Measurements from ENCODE around the gene RBM47. TPM values are rescaled to one million over a fixed set of nuclear protein-coding genes. Genes with fewer than 3 reads are reported as not detected.
"Not testable (repeated sequence)": the region's sequence is repeated elsewhere in the genome, so short reads cannot be mapped to it uniquely, and the experiment has no call there.

RBM47 gene
- total and polyA plus RNA-seq, 4 donors, result 25.9 to 119 (median 94.0) TPM

DNA sequence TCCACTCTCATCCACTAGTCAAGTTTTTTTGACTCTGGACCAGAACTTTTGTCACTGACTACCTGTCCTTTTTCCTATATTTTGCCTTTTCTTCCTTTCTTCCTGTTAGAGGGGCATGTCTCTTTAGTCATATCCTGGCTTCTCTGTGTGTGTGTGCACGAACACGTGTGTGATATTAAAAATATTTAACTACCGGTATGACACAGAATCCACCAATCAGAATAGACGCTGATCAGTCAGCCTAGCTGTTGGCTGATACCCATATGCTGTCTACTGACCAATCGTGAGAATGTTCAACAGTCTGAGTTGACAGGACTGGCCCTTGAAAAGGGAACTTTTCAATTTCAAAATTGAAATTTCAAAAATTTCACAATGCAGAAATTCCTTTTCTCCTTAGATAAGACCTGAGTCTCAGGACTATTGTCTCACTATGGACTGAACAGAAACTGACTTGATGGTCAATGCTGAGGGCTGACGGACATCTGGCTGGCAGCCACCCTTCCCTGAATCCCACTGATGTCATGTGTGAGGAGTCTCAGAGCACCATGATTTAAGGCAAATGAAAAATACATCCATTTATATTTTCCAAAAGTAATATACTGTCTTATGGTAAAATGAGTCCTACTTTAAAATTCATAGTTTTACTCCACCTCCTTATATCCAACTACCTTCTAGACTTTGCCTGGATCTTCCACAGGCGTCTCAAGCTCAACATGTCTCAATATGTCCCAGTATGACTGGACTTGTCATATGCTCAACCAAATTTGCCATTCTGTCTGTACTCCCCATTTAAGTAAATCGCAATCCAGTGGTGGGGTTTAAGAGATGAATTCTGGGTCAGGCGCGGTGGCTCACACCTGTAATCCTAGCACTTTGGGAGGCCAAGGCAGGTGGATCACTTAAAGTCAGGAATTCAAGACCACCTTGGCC lies 216.5 kb downstream of the RBM47 start:
- H3K4me3 ChIP-seq, result no peak overlapping the region
- H3K9ac ChIP-seq (ENCODE audit: insufficient read depth in 1 of 2, low read length in 2 of 2), result no peak overlapping the region
- no peak overlapping the region for H3K27ac ChIP-seq (ENCODE audit: low read depth in 1 of 2, low read length in 1 of 2)
- no peaks in the 10 kb centered on the region for H3K27me3 ChIP-seq (ENCODE audit: control insufficient read depth in 3 of 3, insufficient read depth in 3 of 3, low read length in 2 of 3)
- no peaks in the 10 kb centered on the region for H3K9me3 ChIP-seq (ENCODE audit: control insufficient read depth in 4 of 4, insufficient read depth in 3 of 4, low read length in 3 of 4)
- H3K4me1 ChIP-seq (ENCODE audit: control insufficient read depth in 5 of 5, insufficient read depth in 5 of 5, low read length in 5 of 5), result no peaks in the 10 kb centered on the region
- WGBS, 2 donors, result 71 to 84% methylated on average over 10 of the region's 10 CpGs
- DNase-seq, result no peak
- TF ChIP-seq, protein P1, sequence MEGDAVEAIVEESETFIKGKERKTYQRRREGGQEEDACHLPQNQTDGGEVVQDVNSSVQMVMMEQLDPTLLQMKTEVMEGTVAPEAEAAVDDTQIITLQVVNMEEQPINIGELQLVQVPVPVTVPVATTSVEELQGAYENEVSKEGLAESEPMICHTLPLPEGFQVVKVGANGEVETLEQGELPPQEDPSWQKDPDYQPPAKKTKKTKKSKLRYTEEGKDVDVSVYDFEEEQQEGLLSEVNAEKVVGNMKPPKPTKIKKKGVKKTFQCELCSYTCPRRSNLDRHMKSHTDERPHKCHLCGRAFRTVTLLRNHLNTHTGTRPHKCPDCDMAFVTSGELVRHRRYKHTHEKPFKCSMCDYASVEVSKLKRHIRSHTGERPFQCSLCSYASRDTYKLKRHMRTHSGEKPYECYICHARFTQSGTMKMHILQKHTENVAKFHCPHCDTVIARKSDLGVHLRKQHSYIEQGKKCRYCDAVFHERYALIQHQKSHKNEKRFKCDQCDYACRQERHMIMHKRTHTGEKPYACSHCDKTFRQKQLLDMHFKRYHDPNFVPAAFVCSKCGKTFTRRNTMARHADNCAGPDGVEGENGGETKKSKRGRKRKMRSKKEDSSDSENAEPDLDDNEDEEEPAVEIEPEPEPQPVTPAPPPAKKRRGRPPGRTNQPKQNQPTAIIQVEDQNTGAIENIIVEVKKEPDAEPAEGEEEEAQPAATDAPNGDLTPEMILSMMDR (IDR thresholded peaks at IDR 0.05; ENCODE audit: control extremely low read depth, extremely low read depth), result no peak
- ATAC-seq (ENCODE audit: insufficient read depth, low FRiP score), result no peak
- H3K36me3 ChIP-seq (ENCODE audit: control insufficient read depth in 4 of 4, insufficient read depth in 4 of 4, low read length in 4 of 4), result no peaks in the 10 kb centered on the region

DNA sequence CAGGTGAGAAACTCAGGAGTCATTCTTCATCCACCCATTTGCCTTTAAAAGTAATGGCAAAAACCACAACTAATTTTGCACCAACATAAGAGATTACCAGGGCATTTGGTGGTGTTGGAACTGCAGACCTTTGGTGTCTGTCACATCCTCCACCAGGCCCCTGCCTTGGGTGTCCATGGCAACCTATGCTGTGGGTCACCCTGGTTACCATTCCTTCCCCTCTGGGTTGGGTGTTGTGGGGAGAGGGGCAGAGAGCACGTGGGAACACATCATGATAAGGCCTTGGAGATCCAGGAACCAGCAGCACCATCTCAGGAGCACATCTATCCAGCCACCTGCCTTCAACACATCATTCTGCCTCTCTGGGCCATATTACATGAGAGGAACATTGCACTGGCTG lies 217.3 kb downstream of the RBM47 start:
- no peak for ATAC-seq (ENCODE audit: insufficient read depth, low FRiP score)
- 58 to 100% methylated on average over 1 of the region's 1 CpG for WGBS, 2 donors
- no peaks in the 10 kb centered on the region for H3K27me3 ChIP-seq (ENCODE audit: control insufficient read depth in 3 of 3, insufficient read depth in 3 of 3, low read length in 2 of 3)

DNA sequence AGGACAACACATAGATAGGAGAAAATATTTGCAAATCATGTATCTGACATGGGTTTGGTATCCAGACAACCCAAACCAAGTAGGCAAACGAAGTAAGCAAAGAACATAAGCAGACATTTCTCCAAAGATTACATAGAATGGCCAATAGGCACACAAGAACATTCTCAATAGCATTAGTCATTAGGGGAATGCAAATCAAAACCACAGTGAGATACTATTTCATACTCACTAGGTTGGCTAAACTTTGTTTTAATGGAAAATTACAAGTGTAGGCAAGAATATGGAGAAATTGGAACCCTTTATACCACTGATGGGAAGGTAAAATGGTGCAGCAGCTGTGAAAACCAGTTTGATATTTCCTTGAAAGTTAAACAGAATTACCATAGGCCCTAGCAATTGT lies 219.8 kb downstream of the RBM47 start:
- no peaks in the 10 kb centered on the region for H3K27me3 ChIP-seq (ENCODE audit: control insufficient read depth in 3 of 3, insufficient read depth in 3 of 3, low read length in 2 of 3)
- no peak overlapping the region for H3K27ac ChIP-seq (ENCODE audit: low read depth in 1 of 2, low read length in 1 of 2)
- 80 to 88% methylated on average over 1 of the region's 1 CpG for WGBS, 2 donors
- TF ChIP-seq, protein P1 (IDR thresholded peaks at IDR 0.05; ENCODE audit: control extremely low read depth, extremely low read depth), result no peak
- peaks cover 0 to 4% (median 0%) of the 10 kb centered on the region in 5 donors for H3K4me1 ChIP-seq (ENCODE audit: control insufficient read depth in 5 of 5, insufficient read depth in 5 of 5, low read length in 5 of 5)
- H3K9me3 ChIP-seq (ENCODE audit: control insufficient read depth in 4 of 4, insufficient read depth in 3 of 4, low read length in 3 of 4), result no peaks in the 10 kb centered on the region
- ATAC-seq (ENCODE audit: insufficient read depth, low FRiP score) (no peak), DNase-seq (no peak)
- H3K36me3 ChIP-seq (ENCODE audit: control insufficient read depth in 4 of 4, insufficient read depth in 4 of 4, low read length in 4 of 4), result no peaks in the 10 kb centered on the region
- no peak overlapping the region for H3K9ac ChIP-seq (ENCODE audit: insufficient read depth in 1 of 2, low read length in 2 of 2)
- H3K4me3 ChIP-seq, result no peak overlapping the region

More for the DNA sequence above, 217.3 kb downstream of the RBM47 start:
- H3K4me3 ChIP-seq, result no peak overlapping the region
- no peak for DNase-seq
- no peak overlapping the region for H3K27ac ChIP-seq (ENCODE audit: low read depth in 1 of 2, low read length in 1 of 2)
- H3K36me3 ChIP-seq (ENCODE audit: control insufficient read depth in 4 of 4, insufficient read depth in 4 of 4, low read length in 4 of 4), result no peaks in the 10 kb centered on the region
- TF ChIP-seq, protein P1 (IDR thresholded peaks at IDR 0.05; ENCODE audit: control extremely low read depth, extremely low read depth), result no peak
- no peak overlapping the region for H3K9ac ChIP-seq (ENCODE audit: insufficient read depth in 1 of 2, low read length in 2 of 2)
- no peaks in the 10 kb centered on the region for H3K9me3 ChIP-seq (ENCODE audit: control insufficient read depth in 4 of 4, insufficient read depth in 3 of 4, low read length in 3 of 4)
- H3K4me1 ChIP-seq (ENCODE audit: control insufficient read depth in 5 of 5, insufficient read depth in 5 of 5, low read length in 5 of 5), result no peaks in the 10 kb centered on the region

DNA sequence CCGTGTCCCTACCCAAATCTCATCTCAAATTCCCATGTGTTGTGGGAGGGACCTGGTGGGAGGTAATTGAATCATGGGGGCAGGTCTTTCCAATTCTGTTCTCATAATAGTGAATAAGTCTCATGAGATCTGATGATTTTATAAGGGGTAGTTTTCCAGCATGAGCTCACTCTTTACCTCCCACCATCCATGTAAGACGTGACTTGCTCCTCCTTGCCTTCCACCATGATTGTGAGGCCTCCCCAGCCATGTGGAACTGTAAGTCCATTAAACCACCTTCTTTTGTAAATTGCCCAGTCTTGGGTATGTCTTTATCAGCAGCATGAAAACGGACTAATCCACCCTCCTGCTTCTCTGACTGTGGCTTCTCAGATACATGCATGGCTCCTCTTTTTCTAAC lies 222.2 kb downstream of the RBM47 start:
- not testable (repeated sequence) for H3K9me3 ChIP-seq (ENCODE audit: control insufficient read depth in 4 of 4, insufficient read depth in 3 of 4, low read length in 3 of 4); H3K27me3 ChIP-seq (ENCODE audit: control insufficient read depth in 3 of 3, insufficient read depth in 3 of 3, low read length in 2 of 3); ATAC-seq (ENCODE audit: insufficient read depth, low FRiP score); H3K4me3 ChIP-seq; H3K27ac ChIP-seq (ENCODE audit: low read depth in 1 of 2, low read length in 1 of 2); H3K9ac ChIP-seq (ENCODE audit: insufficient read depth in 1 of 2, low read length in 2 of 2); DNase-seq; H3K36me3 ChIP-seq (ENCODE audit: control insufficient read depth in 4 of 4, insufficient read depth in 4 of 4, low read length in 4 of 4)
- 81 to 92% methylated on average over 3 of the region's 3 CpGs for WGBS, 2 donors
- peaks cover 0 to 12% (median under 1%) of the 10 kb centered on the region in 5 donors for H3K4me1 ChIP-seq (ENCODE audit: control insufficient read depth in 5 of 5, insufficient read depth in 5 of 5, low read length in 5 of 5)
